Measurements from ENCODE around the gene WNT2B.
A peak's percentile ranks its signal among the peaks of the same experiment; 100 is the strongest.
"Not testable (repeated sequence)": the region's sequence is repeated elsewhere in the genome, so short reads cannot be mapped to it uniquely, and the experiment has no call there.

The WNT2B gene

GRCh38 chr1:112508278-112509004, at the start of gene WNT2B:
Gene WNT2B, plus strand, starts transcription at chr1:112508965. Its CDS starts 298 bp downstream, at chr1:112509263.
- DNase-seq = peak in 1 of 2 experiments; percentile 71

- no peak for DNase-seq
Observed at GRCh38 chr1:112460615-112461014, 48.1 kb upstream of the WNT2B start.

- no peak for DNase-seq
Observed at GRCh38 chr1:112461200-112461871, 47.4 kb upstream of the WNT2B start.

- no peak for DNase-seq
Observed at GRCh38 chr1:112462953-112463279, 45.8 kb upstream of the WNT2B start.

GRCh38 chr1:112464501-112464900, 44.3 kb upstream of the WNT2B start:
- DNase-seq = no peak

- DNase-seq = no peak
Observed at GRCh38 chr1:112465122-112465521, 43.6 kb upstream of the WNT2B start.

GRCh38 chr1:112466078-112466660, 42.6 kb upstream of the WNT2B start:
- peak; percentile 83 to 96 for DNase-seq

- DNase-seq = not testable (repeated sequence)
Observed at GRCh38 chr1:112470324-112470723, 38.4 kb upstream of the WNT2B start.

GRCh38 chr1:112470966-112471365, 37.8 kb upstream of the WNT2B start:
- DNase-seq = no peak

- no peak for DNase-seq
Observed at GRCh38 chr1:112472142-112472541, 36.6 kb upstream of the WNT2B start.

GRCh38 chr1:112477550-112477949, 31.2 kb upstream of the WNT2B start:
- DNase-seq = no peak

- DNase-seq = no peak
Observed at GRCh38 chr1:112478314-112478713, 30.5 kb upstream of the WNT2B start.

- DNase-seq = not testable (repeated sequence)
Observed at GRCh38 chr1:112486063-112486462, 22.7 kb upstream of the WNT2B start.

GRCh38 chr1:112487686-112488085, 21.1 kb upstream of the WNT2B start:
- DNase-seq = not testable (repeated sequence)

- no peak for DNase-seq
Observed at GRCh38 chr1:112488141-112488540, 20.6 kb upstream of the WNT2B start.

GRCh38 chr1:112492076-112492475, 16.7 kb upstream of the WNT2B start:
- no peak for DNase-seq

GRCh38 chr1:112493351-112493750, 15.4 kb upstream of the WNT2B start:
- DNase-seq = no peak

- no peak for DNase-seq
Observed at GRCh38 chr1:112496290-112496689, 12.5 kb upstream of the WNT2B start.

- peak; percentile 17 to 77 for DNase-seq
Observed at GRCh38 chr1:112501810-112502641, 6.7 kb upstream of the WNT2B start.

GRCh38 chr1:112502826-112503225, 5.9 kb upstream of the WNT2B start:
- no peak for DNase-seq

- no peak for DNase-seq
Observed at GRCh38 chr1:112504001-112504660, 4.6 kb upstream of the WNT2B start.

- no peak for DNase-seq
Observed at GRCh38 chr1:112504661-112505399, 3.9 kb upstream of the WNT2B start.
